Mucosa of rectum (tissue), 2 donors: Measurements from ENCODE around the gene PPM1M.

Experiments used
- H3K27ac ChIP-seq, 2 donors: one replicate each; pipeline ENCODE4 v1.7.0; 2013; ENCODE audit warnings: inconsistent platforms in 2 of 2, low read depth in 2 of 2, low read length in 2 of 2
- H3K27me3 ChIP-seq, 2 donors: one replicate each; pipeline ENCODE4 v1.7.0; 2013; ENCODE audit warnings: low read length in 2 of 2; ENCODE audit not compliant: control insufficient read depth in 2 of 2, insufficient read depth in 2 of 2
- H3K36me3 ChIP-seq, 2 donors: one replicate each; pipeline ENCODE4 v1.7.0; 2013; ENCODE audit warnings: low read length in 2 of 2; ENCODE audit not compliant: control insufficient read depth in 2 of 2, insufficient read depth in 2 of 2
- H3K4me1 ChIP-seq, 2 donors: one replicate each; pipeline ENCODE4 v1.7.0; 2013; ENCODE audit warnings: low read length in 2 of 2, mild to moderate bottlenecking in 1 of 2; ENCODE audit not compliant: control insufficient read depth in 2 of 2, insufficient read depth in 2 of 2
- H3K4me3 ChIP-seq, 2 donors: one replicate each; pipeline ENCODE4 v1.7.0; 2013; ENCODE audit warnings: low read length in 2 of 2
- H3K9ac ChIP-seq, 2 donors: one replicate each; pipeline ENCODE4 v1.7.0; 2013; ENCODE audit warnings: low read length in 2 of 2, low read depth in 1 of 2, mild to moderate bottlenecking in 1 of 2
- H3K9me3 ChIP-seq, 2 donors: one replicate each; pipeline ENCODE4 v1.7.0; 2013; ENCODE audit warnings: low read length in 2 of 2; ENCODE audit not compliant: control insufficient read depth in 2 of 2
- donor health status: healthy.
- donor health status: Normal muscosa, but diverticular disease.

PPM1M gene

DNA sequence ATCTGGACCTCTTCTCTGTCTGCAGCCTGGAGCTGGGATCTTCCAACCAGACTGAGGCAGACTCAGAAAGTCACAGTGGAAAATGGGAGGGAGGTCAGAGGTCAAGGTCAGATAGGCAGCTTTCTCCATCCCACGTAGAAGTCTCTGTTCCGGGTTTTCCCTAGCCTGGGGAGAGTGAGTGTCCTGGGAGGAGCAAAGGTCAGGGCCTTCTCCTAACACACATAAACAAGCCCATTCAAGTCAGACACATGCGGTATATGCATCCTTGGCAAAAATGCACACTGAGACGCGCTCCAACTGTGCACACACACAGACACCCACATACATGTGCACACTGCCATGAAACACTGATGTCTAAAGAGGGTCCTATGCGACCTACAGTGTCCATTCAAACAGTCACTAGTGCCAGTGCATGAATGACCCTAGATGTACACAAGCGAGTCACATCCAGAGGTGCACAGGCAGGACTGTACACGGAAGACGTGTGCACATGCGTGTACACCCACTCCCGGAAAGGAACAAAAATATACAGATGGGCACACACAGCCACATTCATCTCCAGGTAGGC is 7.3 kb upstream of the PPM1M start:
- Histone ChIP-seq H3K4me3 (peak overlapping the region; percentile 82 to 95), H3K36me3 (peaks cover 0 to 5% of the 10 kb centered on the region in 2 donors), H3K27me3 (no peaks in the 10 kb centered on the region), H3K27ac (peak overlapping the region; percentile 84 to 90), H3K9ac (peak overlapping the region; percentile 8 to 95), H3K4me1 (peaks cover 25 to 33% of the 10 kb centered on the region in 2 donors), H3K9me3 (no peaks in the 10 kb centered on the region)

DNA sequence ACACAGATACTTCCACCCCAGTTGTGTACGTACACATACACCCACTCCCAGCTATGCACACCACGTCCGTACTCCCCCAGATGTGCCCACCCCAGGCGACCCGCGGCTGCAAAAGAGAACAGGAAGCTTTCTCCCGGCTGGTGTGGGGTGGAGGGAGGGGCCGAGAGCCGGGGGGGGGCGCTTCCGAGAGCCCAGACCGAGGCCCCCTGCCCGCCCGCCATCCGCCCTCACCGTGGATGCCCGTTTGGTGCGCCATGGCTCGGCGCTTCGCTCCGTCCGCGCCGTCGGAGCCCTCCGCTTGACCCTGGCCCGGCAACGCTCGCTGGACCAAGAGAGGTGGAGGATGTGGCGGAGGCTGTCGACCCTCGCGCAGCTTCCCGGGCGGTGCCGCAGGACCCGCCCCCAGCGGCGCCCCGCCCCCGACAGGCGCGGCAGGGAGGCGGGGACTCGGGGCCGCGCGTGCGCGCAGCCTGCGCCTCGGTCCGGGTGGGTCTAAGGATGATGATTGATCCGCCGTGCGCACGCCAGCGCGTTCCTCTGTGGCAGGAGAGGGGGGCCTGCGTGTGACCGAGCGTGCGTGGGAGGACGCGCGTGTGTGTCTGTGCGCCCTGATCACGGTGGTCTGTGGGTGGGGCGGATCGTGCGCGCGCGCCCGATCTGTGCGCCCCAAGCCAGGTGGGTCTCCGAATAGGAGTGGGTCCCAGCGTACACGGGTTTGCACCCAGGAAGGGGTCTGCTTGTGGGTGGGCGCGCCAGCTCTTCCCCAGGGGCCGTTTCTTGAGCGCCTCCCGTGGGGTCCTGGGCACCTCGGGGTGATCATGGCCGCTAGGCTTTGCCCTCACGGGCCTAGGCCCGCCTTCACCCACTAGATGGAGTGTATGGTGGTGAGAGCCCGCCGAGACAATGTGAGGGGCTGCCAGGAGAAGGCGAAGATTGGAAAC is 6.5 kb upstream of the PPM1M start, which contains the start of gene TWF2:
TSS of gene TWF2 (minus strand) at position 398 of the 941 bp plus-strand sequence. CDS start at position 256, 142 bp downstream.
- no peaks in the 10 kb centered on the region for H3K9me3 ChIP-seq
- H3K27ac ChIP-seq: peak within 1 kb of the TSS; percentile 84 to 90
- H3K9ac ChIP-seq: peak within 1 kb of the TSS; percentile 75 to 95
- peaks cover 0 to 2% of the 10 kb centered on the region in 2 donors for H3K36me3 ChIP-seq
- H3K27me3 ChIP-seq: no peaks in the 10 kb centered on the region
- H3K4me3 ChIP-seq: peak within 1 kb of the TSS; percentile 82 to 95
- peaks cover 28 to 33% of the 10 kb centered on the region in 2 donors for H3K4me1 ChIP-seq

DNA sequence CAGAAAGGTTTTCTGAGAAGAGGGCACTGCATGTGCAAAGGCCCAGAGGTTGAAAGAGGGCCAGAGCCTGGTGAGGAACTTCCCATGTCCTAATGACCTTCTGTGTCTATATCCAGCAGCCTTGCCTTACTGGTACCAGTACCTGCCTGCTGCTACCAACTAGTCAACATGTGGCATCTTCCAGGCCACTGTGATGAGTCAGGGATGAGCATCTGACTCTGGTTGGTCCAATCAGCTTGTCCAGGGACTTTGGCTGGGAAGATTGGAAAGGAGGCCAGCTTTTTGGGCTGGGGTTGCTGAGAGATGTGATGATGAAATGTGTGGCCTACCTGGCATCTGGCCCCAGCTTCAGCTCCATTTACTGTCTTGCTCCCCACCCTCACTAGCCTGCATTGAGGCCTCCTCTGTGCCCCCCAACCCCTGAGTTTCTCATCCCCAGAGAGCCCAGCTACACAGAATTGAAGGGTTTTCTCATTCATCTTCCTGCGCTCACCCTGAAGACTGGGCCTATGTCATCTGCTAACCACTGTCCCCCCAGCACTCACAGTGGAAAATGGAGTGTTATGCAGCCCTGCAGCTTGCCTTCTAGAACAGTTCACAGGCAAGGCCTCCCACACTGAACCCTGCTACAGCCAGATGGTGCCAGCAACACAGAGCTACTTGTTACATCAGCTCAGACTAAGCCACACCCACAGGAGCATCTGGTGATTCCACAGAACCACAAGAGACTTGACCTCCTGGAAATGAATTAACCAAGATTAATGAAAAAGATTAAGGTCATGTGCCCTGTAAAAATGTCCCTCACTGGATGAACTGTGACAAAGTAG is 5.3 kb upstream of the PPM1M start:
- H3K9me3 ChIP-seq: no peaks in the 10 kb centered on the region
- no peaks in the 10 kb centered on the region for H3K27me3 ChIP-seq
- H3K27ac ChIP-seq: peak overlapping the region in 1 of 2 donors; percentile 18
- H3K4me1 ChIP-seq: peaks cover 36 to 38% of the 10 kb centered on the region in 2 donors
- H3K4me3 ChIP-seq: peak overlapping the region in 1 of 2 donors; percentile 82
- no peak overlapping the region for H3K9ac ChIP-seq
- H3K36me3 ChIP-seq: no peaks in the 10 kb centered on the region

DNA sequence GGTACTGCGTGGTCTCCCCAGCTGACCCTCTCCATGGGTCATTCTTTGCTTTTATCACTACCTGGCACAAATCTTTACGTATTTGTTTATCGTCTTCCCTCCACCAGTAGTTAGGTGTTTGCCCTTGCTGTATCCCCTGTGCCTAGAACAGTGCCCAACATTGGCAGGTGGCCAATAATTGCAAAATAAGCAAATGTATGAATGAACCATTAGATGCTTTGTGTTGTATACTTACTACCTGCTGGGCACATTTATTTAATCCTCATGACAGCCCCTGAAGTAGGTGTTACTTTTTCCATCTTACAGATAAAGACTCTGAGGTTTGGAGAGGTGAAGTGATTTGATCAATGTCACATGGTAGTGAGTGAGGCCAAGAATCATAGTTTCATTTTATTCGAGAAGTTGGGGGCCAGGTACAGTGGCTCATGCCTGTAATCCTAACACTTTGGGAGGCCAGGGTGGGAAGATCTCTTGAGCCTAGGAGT is 4.6 kb upstream of the PPM1M start:
- Histone ChIP-seq H3K4me3 (no peak overlapping the region), H3K9ac (no peak overlapping the region), H3K9me3 (no peaks in the 10 kb centered on the region), H3K27ac (no peak overlapping the region), H3K4me1 (peaks cover 34 to 38% of the 10 kb centered on the region in 2 donors), H3K36me3 (no peaks in the 10 kb centered on the region), H3K27me3 (no peaks in the 10 kb centered on the region)

DNA sequence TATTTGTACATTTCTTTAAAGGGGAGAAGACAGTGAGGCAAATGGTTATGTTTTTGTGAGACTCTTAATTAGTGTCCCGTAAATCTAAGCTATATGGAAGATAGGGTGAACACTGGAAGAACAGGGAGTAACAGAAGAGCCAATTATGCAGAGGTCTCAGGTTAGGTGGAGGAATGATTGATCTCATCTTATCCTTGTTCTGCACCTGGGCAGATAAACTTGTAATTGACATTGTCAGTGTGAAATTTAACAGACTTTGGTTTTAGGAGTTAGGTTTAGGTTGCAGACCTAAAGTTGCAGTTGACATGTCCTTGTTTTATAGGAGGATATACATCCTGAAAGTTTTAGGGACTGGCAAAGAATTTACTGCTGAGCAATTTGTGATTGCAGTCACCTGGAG is 3.5 kb upstream of the PPM1M start:
- Histone ChIP-seq H3K27ac (no peak overlapping the region), H3K4me3 (no peak overlapping the region), H3K9ac (no peak overlapping the region), H3K4me1 (peaks cover 34% of the 10 kb centered on the region in 2 donors), H3K9me3 (no peaks in the 10 kb centered on the region), H3K36me3 (no peaks in the 10 kb centered on the region), H3K27me3 (no peaks in the 10 kb centered on the region)

DNA sequence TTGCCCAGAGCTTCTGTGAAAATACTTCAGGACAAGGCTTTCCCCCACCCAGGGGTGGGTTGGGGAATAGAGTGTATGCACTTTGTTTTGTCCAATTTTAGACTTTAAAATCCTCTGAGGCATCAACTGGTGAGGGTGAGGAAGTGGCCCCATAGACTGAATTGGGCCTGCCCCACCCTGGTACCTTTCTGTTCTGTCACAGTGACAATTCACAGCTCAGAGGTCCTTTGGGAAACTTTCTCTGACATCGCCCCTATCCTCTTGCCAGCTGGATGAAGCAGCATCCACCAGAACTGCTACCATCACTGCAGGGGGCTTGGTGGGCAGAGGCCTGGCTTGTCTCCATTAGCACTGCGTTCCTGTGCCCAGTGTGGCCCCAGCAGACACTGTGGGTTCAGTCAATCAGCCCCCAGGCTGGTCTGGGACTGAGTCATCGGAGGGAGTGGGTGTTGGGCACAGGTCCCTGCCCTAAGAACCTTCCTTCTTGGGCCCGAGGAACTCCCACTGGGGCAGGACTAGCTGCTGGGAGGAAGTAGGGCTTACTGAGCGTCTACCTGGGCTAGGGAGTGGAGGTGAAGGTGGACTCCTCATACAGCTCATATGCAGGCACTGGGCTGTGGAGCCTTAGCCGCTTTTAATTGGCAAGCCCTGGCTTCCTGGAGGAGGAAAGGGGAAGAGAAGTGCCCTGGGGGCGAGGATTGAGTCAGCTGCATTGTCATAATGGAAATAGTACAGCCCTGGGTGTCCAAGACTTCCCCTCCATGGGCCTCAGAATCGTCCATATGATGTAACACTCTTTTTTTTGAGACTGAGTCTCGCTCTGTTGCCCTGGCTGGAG is 1.5 kb upstream of the PPM1M start:
- Histone ChIP-seq H3K9me3 (no peaks in the 10 kb centered on the region), H3K27me3 (no peaks in the 10 kb centered on the region), H3K4me1 (peaks cover 18 to 20% of the 10 kb centered on the region in 2 donors), H3K4me3 (no peak overlapping the region), H3K9ac (peak overlapping the region in 1 of 2 donors; percentile 32), H3K36me3 (peaks cover 5% of the 10 kb centered on the region in 2 donors), H3K27ac (peak overlapping the region in 1 of 2 donors; percentile 87)

DNA sequence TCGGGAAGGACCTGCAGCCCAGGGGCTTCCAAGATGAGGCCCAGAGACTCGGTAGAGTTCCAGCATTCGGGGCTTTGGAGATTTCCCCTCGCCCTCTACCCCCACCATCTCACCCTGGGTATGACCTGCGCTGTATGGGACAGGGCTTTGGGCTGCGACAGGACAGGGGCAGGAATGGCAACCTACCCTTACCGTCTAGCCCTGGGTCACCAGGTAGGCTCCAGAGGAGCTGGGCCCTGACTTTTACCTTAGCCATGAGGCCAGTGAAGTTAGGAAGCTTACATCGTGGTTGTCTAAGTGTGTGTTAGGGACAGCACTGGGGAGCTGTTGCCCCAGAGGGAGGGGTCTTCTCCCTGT is 683 bp downstream of the PPM1M start:
- H3K9me3 ChIP-seq: no peaks in the 10 kb centered on the region
- H3K9ac ChIP-seq: peak overlapping the region; percentile 75 to 83
- no peaks in the 10 kb centered on the region for H3K27me3 ChIP-seq
- H3K36me3 ChIP-seq: peaks cover 11 to 16% of the 10 kb centered on the region in 2 donors
- H3K4me1 ChIP-seq: peaks cover 11 to 17% of the 10 kb centered on the region in 2 donors
- H3K27ac ChIP-seq: peak overlapping the region; percentile 61 to 87
- peak overlapping the region; percentile 72 to 74 for H3K4me3 ChIP-seq

DNA sequence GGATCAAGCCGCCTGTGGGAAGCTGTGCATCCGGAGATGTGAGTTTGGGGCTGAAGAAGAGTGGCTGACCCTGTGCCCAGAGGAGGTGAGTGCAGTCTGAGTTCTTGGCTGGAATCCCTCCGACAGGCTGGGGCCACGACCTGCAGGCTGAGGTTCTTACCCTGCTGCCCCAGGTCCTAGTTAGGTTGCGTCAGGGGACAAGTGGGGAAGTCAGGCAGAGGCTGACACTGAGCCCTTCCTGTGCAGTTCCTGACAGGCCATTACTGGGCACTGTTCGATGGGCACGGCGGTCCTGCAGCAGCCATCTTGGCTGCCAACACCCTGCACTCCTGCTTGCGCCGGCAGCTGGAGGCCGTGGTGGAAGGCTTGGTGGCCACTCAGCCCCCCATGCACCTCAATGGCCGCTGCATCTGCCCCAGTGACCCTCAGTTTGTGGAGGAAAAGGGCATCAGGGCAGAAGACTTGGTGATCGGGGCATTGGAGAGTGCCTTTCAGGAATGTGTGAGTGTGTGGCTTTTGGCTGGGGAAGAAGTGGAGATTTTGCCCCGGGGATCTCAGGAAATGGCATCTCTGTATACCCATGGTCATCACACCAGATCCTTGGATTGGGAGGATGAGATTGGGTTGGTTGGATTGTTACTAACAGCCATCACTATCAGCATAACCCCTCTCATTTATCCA is 1.3 kb downstream of the PPM1M start:
- Histone ChIP-seq H3K9ac (no peak overlapping the region), H3K27ac (peak overlapping the region in 1 of 2 donors; percentile 87), H3K4me1 (peaks cover 11 to 17% of the 10 kb centered on the region in 2 donors), H3K36me3 (peaks cover 11 to 19% of the 10 kb centered on the region in 2 donors), H3K9me3 (no peaks in the 10 kb centered on the region), H3K27me3 (no peaks in the 10 kb centered on the region), H3K4me3 (peak overlapping the region; percentile 72 to 74)
